Measurements from ENCODE around the gene APBA3.

The APBA3 gene

GRCh38 chr19:3716147-3716668 lies 45.3 kb downstream of the APBA3 start:
- no peak for DNase-seq (ENCODE audit: low read depth)

GRCh38 chr19:3712663-3713611 lies 48.6 kb downstream of the APBA3 start:
- no peak for DNase-seq (ENCODE audit: low read depth)

- no peak for DNase-seq (ENCODE audit: low read depth)
These were observed 51.2 kb downstream of the APBA3 start for GRCh38 chr19:3710265-3710812.

GRCh38 chr19:3708207-3708931 lies 53.1 kb downstream of the APBA3 start, which contains the start of gene TJP3:
Gene TJP3 (plus strand): TSS chr19:3708384. CDS start chr19:3728433, 20,049 bp downstream.
- no peak for DNase-seq (ENCODE audit: low read depth)

- DNase-seq (ENCODE audit: low read depth) = no peak
These were observed 53.7 kb downstream of the APBA3 start for GRCh38 chr19:3707868-3708206.

- DNase-seq (ENCODE audit: low read depth) = no peak
These were observed 60.3 kb downstream of the APBA3 start for GRCh38 chr19:3701200-3701599.

Data from fibroblast of the conjunctiva (primary cell).